ENCODE measurements around the gene IMMT.

The IMMT gene

DNA sequence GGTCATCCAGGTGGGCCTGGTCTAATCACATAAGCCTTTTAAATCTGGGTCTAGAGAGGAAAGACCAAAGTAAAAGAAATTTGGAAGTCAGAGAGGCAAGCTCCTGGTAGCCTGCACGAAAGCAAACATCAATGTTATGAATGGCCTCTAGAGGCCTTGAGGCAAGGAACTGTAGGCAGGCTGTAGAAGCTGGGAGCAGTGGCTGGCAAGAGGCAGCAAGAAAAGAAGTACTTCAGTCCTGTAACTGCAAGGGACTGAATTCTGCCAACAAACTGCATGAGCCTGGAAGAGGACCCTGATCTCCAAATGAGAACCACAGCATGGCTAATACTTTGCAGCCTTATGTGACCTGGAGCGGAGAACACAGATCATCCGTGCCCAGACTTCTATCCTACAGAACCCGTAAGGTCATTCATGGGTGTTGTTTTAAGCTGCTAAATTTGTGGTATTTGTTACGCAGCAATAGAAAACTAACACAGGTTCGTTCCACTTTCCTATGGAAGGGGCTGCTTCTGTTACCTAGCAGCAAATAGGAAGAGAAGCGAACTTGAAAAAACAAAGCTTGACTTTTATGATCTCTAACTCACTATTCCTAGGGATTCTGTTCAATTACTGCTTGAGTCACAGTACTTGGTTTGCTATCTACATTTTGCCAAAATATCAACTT, 1.2 kb downstream of the IMMT start:
- Histone ChIP-seq H2AK5ac (ENCODE audit: low read length, severe bottlenecking) (no peak overlapping the region), H3K4me3 (ENCODE audit: insufficient read depth in 1 of 2, low read depth in 1 of 2, low read length in 2 of 2) (peak overlapping the region in 1 of 2 experiments; percentile 90), H4K91ac (ENCODE audit: low read length) (no peak overlapping the region), H3K36me3 (ENCODE audit: control insufficient read depth in 1 of 2, insufficient read depth in 2 of 2, low read depth in 1 of 2, low read length in 2 of 2) (peaks cover 3 to 18% of the 10 kb centered on the region in 2 experiments), H2BK15ac (ENCODE audit: low read depth, poor library complexity, severe bottlenecking) (no peak overlapping the region), H2BK5ac (ENCODE audit: low read depth, low read length, poor library complexity, severe bottlenecking) (no peak overlapping the region), H4K8ac (ENCODE audit: low read length) (no peak overlapping the region), H3K14ac (ENCODE audit: low read length in 2 of 2) (no peak overlapping the region), H2BK120ac (ENCODE audit: low read depth, low read length) (no peak overlapping the region), H3K79me1 (replicated peaks; ENCODE audit: low read length, poor library complexity, severe bottlenecking) (peaks cover 3% of the 10 kb centered on the region), H3K27ac (ENCODE audit: low read length, poor library complexity, severe bottlenecking) (peak overlapping the region; percentile 14), H3K23ac (ENCODE audit: low read length in 2 of 2) (no peak overlapping the region), H2BK12ac (ENCODE audit: low read length in 2 of 2) (no peak overlapping the region), H2AFZ (ENCODE audit: low read depth, low read length) (no peak overlapping the region), H3K4me2 (ENCODE audit: low read length, poor library complexity, severe bottlenecking) (peak overlapping the region; percentile 95), H3K9me3 (ENCODE audit: control insufficient read depth, low read length) (no peaks in the 10 kb centered on the region), H3K27me3 (ENCODE audit: control insufficient read depth in 1 of 2, insufficient read depth in 1 of 2, low read length in 2 of 2) (no peaks in the 10 kb centered on the region), H3K18ac (ENCODE audit: low read depth in 1 of 2, low read length in 2 of 2) (no peak overlapping the region), H3K4ac (ENCODE audit: low read depth in 1 of 2, low read length in 2 of 2) (no peak overlapping the region), H3K4me1 (ENCODE audit: control insufficient read depth, insufficient read depth, low read depth, low read length) (peaks cover 9% of the 10 kb centered on the region), H3K9ac (ENCODE audit: low read length) (peak overlapping the region; percentile 98)
- 84% methylated on average over 7 of the region's 7 CpGs for WGBS
- peak; percentile 48 for DNase-seq

GRCh38 chr2:86189782-86190416, 5.4 kb downstream of the IMMT start:
- Histone ChIP-seq H3K9ac (ENCODE audit: low read length) (no peak overlapping the region), H3K27me3 (ENCODE audit: control insufficient read depth in 1 of 2, insufficient read depth in 1 of 2, low read length in 2 of 2) (no peaks in the 10 kb centered on the region), H2BK15ac (ENCODE audit: low read depth, poor library complexity, severe bottlenecking) (no peak overlapping the region), H2BK120ac (ENCODE audit: low read depth, low read length) (no peak overlapping the region), H3K4me1 (ENCODE audit: control insufficient read depth, insufficient read depth, low read depth, low read length) (peaks cover 10% of the 10 kb centered on the region), H3K14ac (ENCODE audit: low read length in 2 of 2) (no peak overlapping the region), H2BK5ac (ENCODE audit: low read depth, low read length, poor library complexity, severe bottlenecking) (no peak overlapping the region), H2AK5ac (ENCODE audit: low read length, severe bottlenecking) (no peak overlapping the region), H3K27ac (ENCODE audit: low read length, poor library complexity, severe bottlenecking) (no peak overlapping the region), H3K23ac (ENCODE audit: low read length in 2 of 2) (no peak overlapping the region), H3K4me3 (ENCODE audit: insufficient read depth in 1 of 2, low read depth in 1 of 2, low read length in 2 of 2) (no peak overlapping the region), H3K4ac (ENCODE audit: low read depth in 1 of 2, low read length in 2 of 2) (no peak overlapping the region), H4K91ac (ENCODE audit: low read length) (no peak overlapping the region), H3K79me1 (replicated peaks; ENCODE audit: low read length, poor library complexity, severe bottlenecking) (no peaks in the 10 kb centered on the region), H3K36me3 (ENCODE audit: control insufficient read depth in 1 of 2, insufficient read depth in 2 of 2, low read depth in 1 of 2, low read length in 2 of 2) (peaks cover 7 to 29% of the 10 kb centered on the region in 2 experiments), H2AFZ (ENCODE audit: low read depth, low read length) (no peak overlapping the region), H4K8ac (ENCODE audit: low read length) (no peak overlapping the region), H2BK12ac (ENCODE audit: low read length in 2 of 2) (no peak overlapping the region), H3K9me3 (ENCODE audit: control insufficient read depth, low read length) (no peaks in the 10 kb centered on the region), H3K4me2 (ENCODE audit: low read length, poor library complexity, severe bottlenecking) (no peak overlapping the region), H3K18ac (ENCODE audit: low read depth in 1 of 2, low read length in 2 of 2) (no peak overlapping the region)
- 100% methylated on average over 4 of the region's 7 CpGs for WGBS
- no peak for DNase-seq

GRCh38 chr2:86186431-86186830, 8.8 kb downstream of the IMMT start:
- peaks cover 7 to 27% of the 10 kb centered on the region in 2 experiments for H3K36me3 ChIP-seq (ENCODE audit: control insufficient read depth in 1 of 2, insufficient read depth in 2 of 2, low read depth in 1 of 2, low read length in 2 of 2)
- no peak overlapping the region for H2BK5ac ChIP-seq (ENCODE audit: low read depth, low read length, poor library complexity, severe bottlenecking)
- H3K79me1 ChIP-seq (replicated peaks; ENCODE audit: low read length, poor library complexity, severe bottlenecking) = no peaks in the 10 kb centered on the region
- no peak overlapping the region for H2BK12ac ChIP-seq (ENCODE audit: low read length in 2 of 2)
- no peak overlapping the region for H2AFZ ChIP-seq (ENCODE audit: low read depth, low read length)
- no peak overlapping the region for H3K23ac ChIP-seq (ENCODE audit: low read length in 2 of 2)
- H2BK15ac ChIP-seq (ENCODE audit: low read depth, poor library complexity, severe bottlenecking) = no peak overlapping the region
- no peaks in the 10 kb centered on the region for H3K27me3 ChIP-seq (ENCODE audit: control insufficient read depth in 1 of 2, insufficient read depth in 1 of 2, low read length in 2 of 2)
- DNase-seq = no peak
- H3K18ac ChIP-seq (ENCODE audit: low read depth in 1 of 2, low read length in 2 of 2) = no peak overlapping the region
- H2AK5ac ChIP-seq (ENCODE audit: low read length, severe bottlenecking) = no peak overlapping the region
- H3K9me3 ChIP-seq (ENCODE audit: control insufficient read depth, low read length) = no peaks in the 10 kb centered on the region
- H3K4me3 ChIP-seq (ENCODE audit: insufficient read depth in 1 of 2, low read depth in 1 of 2, low read length in 2 of 2) = no peak overlapping the region
- no peak overlapping the region for H3K4me2 ChIP-seq (ENCODE audit: low read length, poor library complexity, severe bottlenecking)
- H3K9ac ChIP-seq (ENCODE audit: low read length) = no peak overlapping the region
- no peak overlapping the region for H3K14ac ChIP-seq (ENCODE audit: low read length in 2 of 2)
- peaks cover 5% of the 10 kb centered on the region for H3K4me1 ChIP-seq (ENCODE audit: control insufficient read depth, insufficient read depth, low read depth, low read length)
- no peak overlapping the region for H4K8ac ChIP-seq (ENCODE audit: low read length)
- H3K27ac ChIP-seq (ENCODE audit: low read length, poor library complexity, severe bottlenecking) = peak overlapping the region; percentile 18
- no peak overlapping the region for H3K4ac ChIP-seq (ENCODE audit: low read depth in 1 of 2, low read length in 2 of 2)
- no peak overlapping the region for H4K91ac ChIP-seq (ENCODE audit: low read length)
- H2BK120ac ChIP-seq (ENCODE audit: low read depth, low read length) = no peak overlapping the region

GRCh38 chr2:86185517-86186212, 9.6 kb downstream of the IMMT start:
- H4K8ac ChIP-seq (ENCODE audit: low read length) = no peak overlapping the region
- no peak overlapping the region for H4K91ac ChIP-seq (ENCODE audit: low read length)

More at GRCh38 chr2:86185517-86186212, 9.6 kb downstream of the IMMT start:
- Histone ChIP-seq H3K27me3 (ENCODE audit: control insufficient read depth in 1 of 2, insufficient read depth in 1 of 2, low read length in 2 of 2) (no peaks in the 10 kb centered on the region), H3K4ac (ENCODE audit: low read depth in 1 of 2, low read length in 2 of 2) (no peak overlapping the region), H2AFZ (ENCODE audit: low read depth, low read length) (no peak overlapping the region), H2BK15ac (ENCODE audit: low read depth, poor library complexity, severe bottlenecking) (no peak overlapping the region), H3K79me1 (replicated peaks; ENCODE audit: low read length, poor library complexity, severe bottlenecking) (peaks cover 1% of the 10 kb centered on the region), H3K27ac (ENCODE audit: low read length, poor library complexity, severe bottlenecking) (peak overlapping the region; percentile 46), H3K4me3 (ENCODE audit: insufficient read depth in 1 of 2, low read depth in 1 of 2, low read length in 2 of 2) (no peak overlapping the region), H2BK5ac (ENCODE audit: low read depth, low read length, poor library complexity, severe bottlenecking) (no peak overlapping the region), H3K18ac (ENCODE audit: low read depth in 1 of 2, low read length in 2 of 2) (no peak overlapping the region), H2AK5ac (ENCODE audit: low read length, severe bottlenecking) (no peak overlapping the region), H3K23ac (ENCODE audit: low read length in 2 of 2) (no peak overlapping the region), H2BK12ac (ENCODE audit: low read length in 2 of 2) (no peak overlapping the region), H2BK120ac (ENCODE audit: low read depth, low read length) (no peak overlapping the region), H3K4me1 (ENCODE audit: control insufficient read depth, insufficient read depth, low read depth, low read length) (peaks cover 4% of the 10 kb centered on the region), H3K36me3 (ENCODE audit: control insufficient read depth in 1 of 2, insufficient read depth in 2 of 2, low read depth in 1 of 2, low read length in 2 of 2) (peaks cover 4 to 30% of the 10 kb centered on the region in 2 experiments), H3K9me3 (ENCODE audit: control insufficient read depth, low read length) (no peaks in the 10 kb centered on the region), H3K14ac (ENCODE audit: low read length in 2 of 2) (no peak overlapping the region), H3K4me2 (ENCODE audit: low read length, poor library complexity, severe bottlenecking) (no peak overlapping the region), H3K9ac (ENCODE audit: low read length) (peak overlapping the region; percentile 35)
- 85% methylated on average over 1 of the region's 1 CpG for WGBS
- no peak for DNase-seq
